Measurements from ENCODE around the gene CATSPERZ. TPM values are rescaled to one million over a fixed set of nuclear protein-coding genes. Genes with fewer than 3 reads are reported as not detected.

CATSPERZ gene
- total RNA-seq, 1 experiment from 2014 or later = not detected

DNA sequence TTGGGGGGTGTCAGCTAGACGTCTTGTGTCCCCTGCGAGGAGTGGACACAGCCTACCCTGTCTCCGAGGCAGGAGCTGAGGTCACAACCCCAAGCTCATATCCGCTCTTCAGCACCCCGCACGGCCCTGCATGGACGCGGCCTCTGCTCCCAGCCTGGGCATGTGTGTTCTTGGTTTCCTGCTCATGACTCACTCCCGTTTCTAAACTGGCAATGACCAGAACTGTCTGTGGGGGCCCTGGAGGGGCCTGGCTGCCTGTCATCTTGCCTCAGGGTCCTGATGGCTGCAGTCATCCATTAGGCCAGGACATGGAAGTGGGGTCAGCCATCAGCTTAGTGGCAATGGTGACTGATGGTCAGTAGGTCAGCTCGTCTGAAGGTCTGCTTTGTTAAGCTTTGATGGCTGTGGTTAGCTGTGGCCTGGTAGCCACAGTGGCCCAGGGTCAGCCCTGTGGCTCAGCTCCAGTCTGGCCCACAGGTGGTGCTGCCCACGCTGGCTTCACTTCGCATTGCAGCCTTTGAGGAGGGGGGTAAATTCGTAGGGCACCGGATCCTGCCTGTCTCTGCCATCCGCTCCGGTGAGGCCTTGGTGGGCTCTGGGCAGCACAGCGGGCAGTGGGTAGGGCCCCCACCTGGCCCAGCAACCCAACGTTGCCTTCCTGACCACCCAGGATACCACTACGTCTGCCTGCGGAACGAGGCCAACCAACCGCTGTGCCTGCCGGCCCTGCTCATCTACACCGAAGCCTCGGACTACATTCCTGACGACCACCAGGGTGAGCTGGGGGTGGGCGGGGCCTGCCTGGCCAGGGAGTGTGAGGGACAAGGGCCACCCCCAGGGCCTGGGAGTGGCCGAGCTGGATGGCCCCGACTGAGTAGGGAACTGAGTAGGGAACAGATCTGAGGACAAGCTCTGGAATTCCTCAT is 36.9 kb upstream of the CATSPERZ start:
- Histone ChIP-seq H3K4me2 (no peak overlapping the region), H3K27me3 (ENCODE audit: insufficient read depth, low read depth) (no peaks in the 10 kb centered on the region), H3K36me3 (ENCODE audit: low read depth) (peaks cover 9% of the 10 kb centered on the region; the same call in 1 of the 2 replicates), H2AFZ (no peak overlapping the region), H4K20me1 (ENCODE audit: insufficient read depth) (no peaks in the 10 kb centered on the region), H3K79me2 (ENCODE audit: low read depth) (no peaks in the 10 kb centered on the region), H3K4me1 (replicated peaks; ENCODE audit: insufficient read depth) (peaks cover 8% of the 10 kb centered on the region), H3K4me3 (no peak overlapping the region), H3K9me2 (ENCODE audit: insufficient read depth) (no peaks in the 10 kb centered on the region), H3K9me3 (ENCODE audit: insufficient read depth, low read depth) (no peaks in the 10 kb centered on the region), H3F3A (ENCODE audit: insufficient read depth, low read depth) (peaks cover 19% of the 10 kb centered on the region), H3K27ac (no peak overlapping the region)
- TF ChIP-seq, protein P1, sequence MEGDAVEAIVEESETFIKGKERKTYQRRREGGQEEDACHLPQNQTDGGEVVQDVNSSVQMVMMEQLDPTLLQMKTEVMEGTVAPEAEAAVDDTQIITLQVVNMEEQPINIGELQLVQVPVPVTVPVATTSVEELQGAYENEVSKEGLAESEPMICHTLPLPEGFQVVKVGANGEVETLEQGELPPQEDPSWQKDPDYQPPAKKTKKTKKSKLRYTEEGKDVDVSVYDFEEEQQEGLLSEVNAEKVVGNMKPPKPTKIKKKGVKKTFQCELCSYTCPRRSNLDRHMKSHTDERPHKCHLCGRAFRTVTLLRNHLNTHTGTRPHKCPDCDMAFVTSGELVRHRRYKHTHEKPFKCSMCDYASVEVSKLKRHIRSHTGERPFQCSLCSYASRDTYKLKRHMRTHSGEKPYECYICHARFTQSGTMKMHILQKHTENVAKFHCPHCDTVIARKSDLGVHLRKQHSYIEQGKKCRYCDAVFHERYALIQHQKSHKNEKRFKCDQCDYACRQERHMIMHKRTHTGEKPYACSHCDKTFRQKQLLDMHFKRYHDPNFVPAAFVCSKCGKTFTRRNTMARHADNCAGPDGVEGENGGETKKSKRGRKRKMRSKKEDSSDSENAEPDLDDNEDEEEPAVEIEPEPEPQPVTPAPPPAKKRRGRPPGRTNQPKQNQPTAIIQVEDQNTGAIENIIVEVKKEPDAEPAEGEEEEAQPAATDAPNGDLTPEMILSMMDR (conservative IDR thresholded peaks at IDR 0.05) = no peak
- TF ChIP-seq EZH2 (IDR thresholded peaks at IDR 0.05; ENCODE audit: low read depth) = no peak
- intact Hi-C loops (cut with micrococcal nuclease; ENCODE audit: unreplicated experiment) = no loop called here
- POLR2A ChIA-PET (ENCODE audit: unreplicated experiment) = no interaction called here
- CTCF ChIA-PET = no interaction called here
- DNase-seq = peak in 1 of 2 experiments; percentile 31
- no TSS peak for BruUV-seq (replicated peaks)

DNA sequence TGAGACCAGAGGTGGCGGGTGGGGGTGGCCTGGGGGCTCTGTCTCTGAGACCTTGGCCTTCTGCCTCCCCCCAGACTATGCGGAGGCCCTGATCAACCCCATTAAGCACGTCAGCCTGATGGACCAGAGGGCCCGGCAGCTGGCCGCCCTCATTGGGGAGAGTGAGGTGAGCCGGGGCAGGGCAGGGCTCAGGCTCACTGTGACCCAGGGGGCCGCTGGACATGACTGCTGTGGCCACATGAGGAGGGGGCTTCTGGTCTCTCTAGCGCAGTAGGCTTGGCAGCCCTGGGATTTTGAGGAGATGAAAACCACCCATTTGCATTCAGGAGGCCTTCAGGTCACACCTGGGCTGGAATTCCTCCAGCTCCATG is 36.2 kb upstream of the CATSPERZ start:
- TF ChIP-seq, protein P1 (conservative IDR thresholded peaks at IDR 0.05) = no peak
- TF ChIP-seq EZH2 (IDR thresholded peaks at IDR 0.05; ENCODE audit: low read depth) = no peak
- Histone ChIP-seq H4K20me1 (ENCODE audit: insufficient read depth) (no peaks in the 10 kb centered on the region), H2AFZ (no peak overlapping the region), H3K4me1 (replicated peaks; ENCODE audit: insufficient read depth) (peaks cover 14% of the 10 kb centered on the region), H3K27ac (no peak overlapping the region), H3K9me3 (ENCODE audit: insufficient read depth, low read depth) (no peaks in the 10 kb centered on the region), H3K9me2 (ENCODE audit: insufficient read depth) (no peaks in the 10 kb centered on the region), H3K27me3 (ENCODE audit: insufficient read depth, low read depth) (no peaks in the 10 kb centered on the region), H3K4me2 (no peak overlapping the region), H3F3A (ENCODE audit: insufficient read depth, low read depth) (peaks cover 25% of the 10 kb centered on the region), H3K79me2 (ENCODE audit: low read depth) (no peaks in the 10 kb centered on the region), H3K4me3 (no peak overlapping the region), H3K36me3 (ENCODE audit: low read depth) (peaks cover 9% of the 10 kb centered on the region; the same call in 1 of the 2 replicates)
- intact Hi-C loops (cut with micrococcal nuclease; ENCODE audit: unreplicated experiment) = no loop called here
- POLR2A ChIA-PET (ENCODE audit: unreplicated experiment) = no interaction called here
- CTCF ChIA-PET = interaction anchor here (0.6 kb wide), 1 partner anchor 919 kb away, joined by 8 read pairs; no protein-coding TSS in a partner anchor
- no TSS peak for BruUV-seq (replicated peaks)
- DNase-seq = no peak

DNA sequence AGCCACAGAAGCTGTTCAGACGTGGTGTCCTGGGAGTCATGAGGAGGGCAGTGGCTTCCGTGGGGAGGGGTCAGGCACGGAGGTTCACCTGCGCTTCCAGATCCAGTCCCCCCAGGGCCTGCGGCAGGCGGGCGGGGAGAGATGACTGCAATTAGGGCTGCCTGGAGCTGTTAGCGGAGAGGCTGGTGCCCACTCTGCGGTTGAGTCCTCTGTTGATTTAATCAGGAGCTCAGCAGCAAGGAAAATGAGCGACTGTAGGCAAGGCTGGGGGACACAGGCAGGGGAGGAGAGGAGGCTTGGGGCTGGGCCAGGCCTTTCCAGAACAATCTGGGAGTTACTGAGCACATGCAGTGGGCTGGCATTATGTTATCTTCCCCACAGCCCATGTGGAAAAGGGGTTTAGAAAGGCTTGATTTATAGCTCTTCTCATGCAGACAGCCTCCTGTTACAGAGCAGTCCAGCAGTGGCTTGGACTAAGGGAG is 35.7 kb upstream of the CATSPERZ start:
- Histone ChIP-seq H3K4me1 (replicated peaks; ENCODE audit: insufficient read depth) (peaks cover 14% of the 10 kb centered on the region), H3K79me2 (ENCODE audit: low read depth) (no peaks in the 10 kb centered on the region), H3K4me3 (no peak overlapping the region), H3K36me3 (ENCODE audit: low read depth) (peaks cover 9% of the 10 kb centered on the region; the same call in 1 of the 2 replicates), H3K27ac (no peak overlapping the region), H3F3A (ENCODE audit: insufficient read depth, low read depth) (peaks cover 28% of the 10 kb centered on the region), H3K9me2 (ENCODE audit: insufficient read depth) (no peaks in the 10 kb centered on the region), H2AFZ (no peak overlapping the region), H3K9me3 (ENCODE audit: insufficient read depth, low read depth) (no peaks in the 10 kb centered on the region), H3K4me2 (no peak overlapping the region), H3K27me3 (ENCODE audit: insufficient read depth, low read depth) (no peaks in the 10 kb centered on the region), H4K20me1 (ENCODE audit: insufficient read depth) (no peaks in the 10 kb centered on the region)
- TF ChIP-seq EZH2 (IDR thresholded peaks at IDR 0.05; ENCODE audit: low read depth) = no peak
- TF ChIP-seq, protein P1 (conservative IDR thresholded peaks at IDR 0.05) = no peak
- ChIA-PET CTCF (interaction anchor here (0.6 kb wide), 1 partner anchor 918 kb away, joined by 8 read pairs; no protein-coding TSS in a partner anchor), POLR2A (ENCODE audit: unreplicated experiment) (no interaction called here)
- intact Hi-C loops (cut with micrococcal nuclease; ENCODE audit: unreplicated experiment) = no loop called here
- DNase-seq = peak in 1 of 2 experiments; percentile 28
- no TSS peak for BruUV-seq (replicated peaks)
